WERI-Rb-1 (cell line): ENCODE measurements around the gene SLC44A4.

Source experiments
- DNase-seq: peaks from one replicate; pipeline ENCODE4 v3.0.0-alpha.2; 2020
- H3K27ac ChIP-seq: fragments of 250-450 bp; sonication (Bioruptor Pico); 2 replicates; pipeline ENCODE4 v1.5.1; 2020; ENCODE audit warnings: mild to moderate bottlenecking, moderate library complexity
- H3K27me3 ChIP-seq: fragments of 250-450 bp; sonication (Bioruptor Pico); 2 replicates; pipeline ENCODE4 v1.5.1; 2021; ENCODE audit warnings: mild to moderate bottlenecking, low read depth, moderate library complexity; ENCODE audit not compliant: insufficient read depth, severe bottlenecking
- H3K36me3 ChIP-seq: fragments of 250-450 bp; sonication (Bioruptor Pico); 2 replicates; pipeline ENCODE4 v1.5.1; 2020; ENCODE audit warnings: mild to moderate bottlenecking, moderate library complexity
- H3K4me3 ChIP-seq: 2 replicates; pipeline ENCODE4 v1.5.1; 2011; ENCODE audit warnings: low read depth, mild to moderate bottlenecking, control low read depth, low read length
- H3K9me3 ChIP-seq: fragments of 250-450 bp; sonication (Bioruptor Pico); 2 replicates; pipeline ENCODE4 v1.5.1; 2021; ENCODE audit warnings: mild to moderate bottlenecking, moderate library complexity; ENCODE audit not compliant: severe bottlenecking
- CTCF ChIP-seq: IDR thresholded peaks from 2 replicates; pipeline ENCODE4 v1.5.1; 2011; ENCODE audit warnings: low read depth, mild to moderate bottlenecking, control low read depth, inconsistent platforms, low read length

SLC44A4 gene

GRCh38 chr6:31886541-31886991 is 7.8 kb upstream of the SLC44A4 start:
- H3K27me3 ChIP-seq, result no peaks in the 10 kb centered on the region
- H3K27ac ChIP-seq, result no peak overlapping the region
- no peak for TF ChIP-seq CTCF
- no peak for DNase-seq
- no peaks in the 10 kb centered on the region for H3K9me3 ChIP-seq
- no peak overlapping the region for H3K4me3 ChIP-seq
- H3K36me3 ChIP-seq, result peaks cover 96% of the 10 kb centered on the region

GRCh38 chr6:31884528-31885035 is 5.8 kb upstream of the SLC44A4 start:
- Histone ChIP-seq H3K27me3 (no peaks in the 10 kb centered on the region), H3K27ac (no peak overlapping the region), H3K4me3 (no peak overlapping the region), H3K9me3 (no peaks in the 10 kb centered on the region), H3K36me3 (peaks cover 100% of the 10 kb centered on the region)
- TF ChIP-seq CTCF, result no peak
- DNase-seq, result no peak

DNA sequence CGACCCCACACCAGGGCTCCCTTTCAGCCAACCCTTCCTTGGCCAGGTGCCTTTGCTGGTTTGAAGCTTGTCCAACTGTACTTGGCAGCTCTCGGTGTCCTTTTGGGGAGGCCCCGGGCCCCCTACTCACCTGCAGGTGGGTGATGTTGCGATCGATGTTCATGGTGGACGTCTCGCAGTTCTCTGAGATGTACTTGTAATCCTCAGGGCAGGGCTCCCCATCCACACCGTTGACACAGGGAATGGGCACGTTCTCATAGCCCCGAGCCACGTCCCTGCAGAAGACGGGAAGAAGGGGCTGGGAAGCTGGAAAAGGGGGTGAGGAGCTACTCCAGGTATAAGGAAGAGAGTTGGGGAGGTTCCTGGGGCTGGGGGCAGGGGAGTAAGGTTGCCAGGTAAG is 4.9 kb upstream of the SLC44A4 start:
- Histone ChIP-seq H3K27ac (peak overlapping the region; percentile 84; the same call in 1 of the 2 replicates), H3K9me3 (no peaks in the 10 kb centered on the region), H3K4me3 (no peak overlapping the region), H3K36me3 (peaks cover 97% of the 10 kb centered on the region), H3K27me3 (no peaks in the 10 kb centered on the region)
- no peak for DNase-seq
- no peak for TF ChIP-seq CTCF

DNA sequence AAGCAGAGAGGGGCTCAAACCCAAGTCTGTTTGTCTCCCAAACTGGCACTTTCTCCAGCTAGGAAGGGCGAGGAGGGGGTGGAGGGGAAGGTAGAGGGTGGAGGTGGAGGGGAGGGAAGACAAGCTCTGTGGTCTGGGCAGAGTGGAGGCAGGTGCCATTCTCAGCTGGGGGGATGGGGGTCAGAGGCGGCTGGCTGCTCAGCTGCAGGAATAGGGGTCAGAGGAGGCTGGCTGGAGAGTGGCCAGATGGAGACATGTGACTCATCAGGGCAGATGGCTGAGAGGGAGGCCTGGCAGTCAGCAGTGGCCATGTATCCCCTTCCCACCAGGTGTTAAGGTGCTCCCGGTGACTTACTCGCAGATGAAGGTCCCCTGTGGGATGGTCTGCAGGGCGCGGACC is 3.5 kb upstream of the SLC44A4 start:
- no peak for TF ChIP-seq CTCF
- no peaks in the 10 kb centered on the region for H3K9me3 ChIP-seq
- peaks cover 84% of the 10 kb centered on the region for H3K36me3 ChIP-seq
- H3K4me3 ChIP-seq, result no peak overlapping the region
- no peaks in the 10 kb centered on the region for H3K27me3 ChIP-seq
- peak overlapping the region; percentile 84 for H3K27ac ChIP-seq
- peak; percentile 95 for DNase-seq

GRCh38 chr6:31881136-31881859 is 2.5 kb upstream of the SLC44A4 start:
- no peak for TF ChIP-seq CTCF
- H3K36me3 ChIP-seq, result peaks cover 73% of the 10 kb centered on the region
- no peaks in the 10 kb centered on the region for H3K9me3 ChIP-seq
- H3K27ac ChIP-seq, result peak overlapping the region; percentile 84; the same call in 1 of the 2 replicates
- H3K4me3 ChIP-seq, result no peak overlapping the region
- no peaks in the 10 kb centered on the region for H3K27me3 ChIP-seq
- DNase-seq, result no peak
